SK-N-SH (cell line): ENCODE data around the gene VWC2L.

Experiments
- CTCF ChIP-seq: fragments of 200-600 bp; sonication (generic); IDR thresholded peaks from 2 replicates; pipeline ENCODE4 v1.6.1; 2017; ENCODE audit warnings: antibody characterized with exemption, mild to moderate bottlenecking, moderate library complexity
- POLR2AphosphoS5 ChIP-seq: IDR thresholded peaks from 2 replicates; pipeline ENCODE4 v1.6.1; 2012; ENCODE audit warnings: low read depth, low read length

GRCh38 chr2:214489181-214489580 lies 78.3 kb downstream of the VWC2L start:
- no peak; the same call in 1 of the 2 replicates for TF ChIP-seq CTCF
- TF ChIP-seq POLR2AphosphoS5: no peak
